ENCODE measurements around the gene KIF1A. TPM values are rescaled to one million over a fixed set of nuclear protein-coding genes. Genes with fewer than 3 reads are reported as not detected.
A peak's percentile ranks its signal among the peaks of the same experiment; 100 is the strongest.

Gene KIF1A
- total and polyA plus RNA-seq, 4 experiments from 2014 or later = not detected

DNA sequence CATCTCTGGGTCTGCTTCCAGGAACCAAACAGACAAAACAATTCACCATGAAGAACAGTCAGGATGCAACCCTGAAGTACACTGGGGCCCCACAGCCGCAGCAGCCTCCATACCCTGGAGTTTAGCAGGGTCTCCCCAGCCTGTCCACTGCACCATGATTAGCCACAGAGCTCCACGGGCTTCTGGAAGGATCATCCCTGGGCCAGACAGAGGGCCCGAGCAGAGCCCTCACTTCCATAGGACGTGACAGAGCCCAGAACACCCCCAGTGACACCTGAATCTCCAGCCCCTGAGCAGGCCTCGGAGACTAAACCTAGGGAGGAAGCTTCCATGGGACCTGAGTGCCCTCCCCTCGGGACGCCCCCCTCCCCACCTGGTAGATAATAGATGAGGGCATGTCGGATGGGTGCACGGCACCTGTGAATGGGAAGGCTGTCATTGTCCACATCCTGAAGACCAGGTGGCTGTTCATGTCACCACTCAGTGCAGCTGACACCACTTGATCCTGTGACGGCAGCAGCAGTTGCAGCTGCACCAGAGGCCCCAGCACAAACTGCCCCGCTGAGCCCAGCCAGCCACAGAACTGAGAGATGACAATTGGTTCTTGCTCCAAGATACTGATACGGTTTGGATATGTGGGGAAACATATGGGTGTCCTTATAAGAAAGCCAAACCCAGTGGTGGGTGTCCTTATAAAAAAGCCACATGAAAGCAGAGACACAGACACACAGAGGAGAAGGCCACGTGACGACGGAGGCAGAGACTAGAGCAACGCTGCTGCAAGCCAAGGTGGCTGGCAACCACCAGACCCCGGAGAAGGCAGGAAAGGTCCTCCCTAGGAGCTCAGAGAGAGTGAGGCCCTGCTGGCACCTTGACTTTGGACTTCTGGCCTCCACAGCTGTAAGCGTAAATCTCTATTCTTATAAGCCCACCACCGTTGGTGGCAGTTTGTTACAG lies 23.2 kb downstream of the KIF1A start:
- no peaks in the 10 kb centered on the region for H3K27me3 ChIP-seq (ENCODE audit: insufficient read depth, low read length)
- peaks cover 8 to 27% of the 10 kb centered on the region in 2 donors for H3K27me3 Mint-ChIP-seq

DNA sequence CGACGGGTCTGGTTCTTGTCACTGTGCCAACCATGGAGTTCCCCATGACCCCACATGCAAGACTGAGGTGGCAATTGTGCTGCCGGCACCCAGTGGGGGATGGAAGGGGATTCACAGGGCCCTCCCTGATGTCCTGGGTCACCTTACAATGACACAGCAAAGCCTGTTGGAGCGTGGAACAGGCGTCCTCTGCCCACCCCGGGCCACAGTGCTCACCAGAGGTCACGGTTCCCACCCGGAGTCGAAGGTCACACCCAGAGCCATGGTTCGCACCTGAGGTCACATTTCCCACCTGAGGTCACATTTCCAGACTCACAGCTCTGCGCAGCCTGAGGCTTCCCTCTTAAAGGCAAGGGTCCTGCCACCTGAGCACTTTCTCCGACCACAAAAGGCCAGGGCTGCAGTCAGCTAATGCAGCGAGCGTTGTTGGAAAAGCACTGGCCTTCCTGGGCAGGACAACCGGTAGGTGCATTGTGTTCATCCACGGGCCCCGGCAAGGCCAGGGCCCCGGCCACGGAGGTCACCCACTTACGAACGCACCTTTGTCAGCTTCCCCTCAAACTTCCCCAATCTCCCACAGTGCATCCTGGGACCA lies 24.0 kb downstream of the KIF1A start:
- Histone ChIP-seq H3K27ac (ENCODE audit: low read depth, low read length) (no peak overlapping the region), H3K4me3 (ENCODE audit: low read length in 2 of 2) (no peak overlapping the region), H3K27me3 (ENCODE audit: insufficient read depth, low read length) (no peaks in the 10 kb centered on the region), H3K4me1 (ENCODE audit: insufficient read depth, low read length) (no peaks in the 10 kb centered on the region), H3K9me3 (ENCODE audit: control insufficient read depth in 1 of 2, low read length in 2 of 2) (no peaks in the 10 kb centered on the region), H3K36me3 (ENCODE audit: insufficient read depth, low read length) (no peaks in the 10 kb centered on the region)
- CTCF ChIA-PET (ENCODE audit: partially characterized antibody) = no interaction called here
- Mint-ChIP-seq H3K9me3 (no peaks in the 10 kb centered on the region), H3K36me3 (no peaks in the 10 kb centered on the region), H3K27ac (no peak overlapping the region), H3K4me3 (no peak overlapping the region), H3K4me1 (no peaks in the 10 kb centered on the region), H3K27me3 (peaks cover 8 to 26% of the 10 kb centered on the region in 2 donors)
- POLR2A ChIA-PET (ENCODE audit: partially characterized antibody) = no interaction called here
- no peak for DNase-seq
- intact Hi-C loops (cut with micrococcal nuclease) = no loop called here

More for the DNA sequence above, 23.2 kb downstream of the KIF1A start:
- intact Hi-C loops (cut with micrococcal nuclease) = no loop called here
- Mint-ChIP-seq H3K4me1 (no peaks in the 10 kb centered on the region), H3K36me3 (no peaks in the 10 kb centered on the region), H3K9me3 (no peaks in the 10 kb centered on the region), H3K27ac (peak overlapping the region in 1 of 7 donors; percentile 24), H3K4me3 (no peak overlapping the region)
- Histone ChIP-seq H3K27ac (ENCODE audit: low read depth, low read length) (no peak overlapping the region), H3K4me3 (ENCODE audit: low read length in 2 of 2) (no peak overlapping the region), H3K36me3 (ENCODE audit: insufficient read depth, low read length) (no peaks in the 10 kb centered on the region), H3K4me1 (ENCODE audit: insufficient read depth, low read length) (no peaks in the 10 kb centered on the region), H3K9me3 (ENCODE audit: control insufficient read depth in 1 of 2, low read length in 2 of 2) (no peaks in the 10 kb centered on the region)
- CTCF ChIA-PET (ENCODE audit: partially characterized antibody) = no interaction called here
- POLR2A ChIA-PET (ENCODE audit: partially characterized antibody) = interaction anchor here (0.7 kb wide), 1 partner anchor 841 kb away, joined by 3 read pairs; the partner anchor contains the start of gene ATG4B
- no peak for DNase-seq

DNA sequence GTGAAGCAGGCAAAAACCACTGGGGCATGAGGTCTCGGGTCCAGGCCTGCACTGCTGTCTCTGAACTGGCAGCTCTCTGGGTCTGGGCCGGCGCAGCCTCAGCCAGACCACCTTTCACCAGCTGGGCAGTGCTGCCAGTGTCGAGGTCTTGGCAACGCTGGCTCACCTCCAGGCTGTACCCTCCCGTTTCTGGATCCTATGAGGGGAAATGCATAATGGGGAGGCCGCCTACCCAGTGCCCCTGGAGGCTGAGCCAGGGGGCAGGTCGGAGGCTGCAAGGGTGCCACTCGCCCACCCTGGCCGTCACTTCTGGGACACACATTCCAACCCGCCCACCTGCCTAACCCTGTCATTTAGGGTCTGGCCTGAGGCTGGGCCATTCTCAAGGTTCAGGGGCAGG lies 24.6 kb downstream of the KIF1A start:
- H3K36me3 ChIP-seq (ENCODE audit: insufficient read depth, low read length) = no peaks in the 10 kb centered on the region
- no peak overlapping the region for H3K4me3 ChIP-seq (ENCODE audit: low read length in 2 of 2)
- Mint-ChIP-seq H3K4me3 (no peak overlapping the region), H3K36me3 (no peaks in the 10 kb centered on the region), H3K27me3 (peaks cover 7 to 25% of the 10 kb centered on the region in 2 donors), H3K9me3 (no peaks in the 10 kb centered on the region), H3K27ac (no peak overlapping the region), H3K4me1 (no peaks in the 10 kb centered on the region)
- H3K9me3 ChIP-seq (ENCODE audit: control insufficient read depth in 1 of 2, low read length in 2 of 2) = no peaks in the 10 kb centered on the region
- no peak for DNase-seq
- no peaks in the 10 kb centered on the region for H3K27me3 ChIP-seq (ENCODE audit: insufficient read depth, low read length)
- no peaks in the 10 kb centered on the region for H3K4me1 ChIP-seq (ENCODE audit: insufficient read depth, low read length)
- no peak overlapping the region for H3K27ac ChIP-seq (ENCODE audit: low read depth, low read length)
- ChIA-PET CTCF (ENCODE audit: partially characterized antibody) (no interaction called here), POLR2A (ENCODE audit: partially characterized antibody) (no interaction called here)
- intact Hi-C loops (cut with micrococcal nuclease) = no loop called here

DNA sequence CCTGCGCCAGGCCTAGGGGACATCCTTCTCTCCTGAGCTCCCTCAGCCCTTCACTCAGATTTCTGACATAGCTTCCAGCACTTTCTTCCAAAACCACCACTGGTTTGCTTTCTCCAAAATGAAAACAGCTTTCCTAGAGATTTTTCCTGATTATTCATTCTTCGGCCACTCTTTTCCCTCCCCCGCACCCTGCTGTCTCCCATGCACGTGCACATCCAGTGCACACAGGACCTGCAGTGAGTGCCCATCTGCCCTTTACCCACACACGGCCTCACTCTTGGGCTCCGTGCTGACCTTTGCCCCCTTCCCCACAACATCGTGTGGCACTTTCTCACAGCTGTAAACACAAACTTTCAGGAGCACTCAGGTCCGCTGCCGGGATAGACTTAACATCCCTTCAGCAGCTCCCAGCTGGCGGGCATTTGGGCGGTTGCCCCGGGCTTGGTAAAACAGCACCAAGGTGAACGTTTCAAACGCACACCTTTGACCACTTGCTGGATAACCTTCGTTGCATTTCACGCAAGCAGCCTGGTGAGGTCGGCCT lies 25.8 kb downstream of the KIF1A start:
- no peak overlapping the region for H3K27ac ChIP-seq (ENCODE audit: low read depth, low read length)
- H3K9me3 ChIP-seq (ENCODE audit: control insufficient read depth in 1 of 2, low read length in 2 of 2) = no peaks in the 10 kb centered on the region
- no peaks in the 10 kb centered on the region for H3K9me3 Mint-ChIP-seq
- no peaks in the 10 kb centered on the region for H3K36me3 Mint-ChIP-seq
- intact Hi-C loops (cut with micrococcal nuclease) = no loop called here
- no peak overlapping the region for H3K4me3 ChIP-seq (ENCODE audit: low read length in 2 of 2)
- H3K36me3 ChIP-seq (ENCODE audit: insufficient read depth, low read length) = no peaks in the 10 kb centered on the region
- H3K27me3 ChIP-seq (ENCODE audit: insufficient read depth, low read length) = no peaks in the 10 kb centered on the region
- ChIA-PET POLR2A (ENCODE audit: partially characterized antibody) (no interaction called here), CTCF (ENCODE audit: partially characterized antibody) (no interaction called here)
- no peaks in the 10 kb centered on the region for H3K4me1 ChIP-seq (ENCODE audit: insufficient read depth, low read length)
- peaks cover 5 to 20% of the 10 kb centered on the region in 2 donors for H3K27me3 Mint-ChIP-seq
- no peak for DNase-seq
- no peak overlapping the region for H3K4me3 Mint-ChIP-seq
- no peaks in the 10 kb centered on the region for H3K4me1 Mint-ChIP-seq
- H3K27ac Mint-ChIP-seq = peak overlapping the region in 1 of 7 donors; percentile 19

DNA sequence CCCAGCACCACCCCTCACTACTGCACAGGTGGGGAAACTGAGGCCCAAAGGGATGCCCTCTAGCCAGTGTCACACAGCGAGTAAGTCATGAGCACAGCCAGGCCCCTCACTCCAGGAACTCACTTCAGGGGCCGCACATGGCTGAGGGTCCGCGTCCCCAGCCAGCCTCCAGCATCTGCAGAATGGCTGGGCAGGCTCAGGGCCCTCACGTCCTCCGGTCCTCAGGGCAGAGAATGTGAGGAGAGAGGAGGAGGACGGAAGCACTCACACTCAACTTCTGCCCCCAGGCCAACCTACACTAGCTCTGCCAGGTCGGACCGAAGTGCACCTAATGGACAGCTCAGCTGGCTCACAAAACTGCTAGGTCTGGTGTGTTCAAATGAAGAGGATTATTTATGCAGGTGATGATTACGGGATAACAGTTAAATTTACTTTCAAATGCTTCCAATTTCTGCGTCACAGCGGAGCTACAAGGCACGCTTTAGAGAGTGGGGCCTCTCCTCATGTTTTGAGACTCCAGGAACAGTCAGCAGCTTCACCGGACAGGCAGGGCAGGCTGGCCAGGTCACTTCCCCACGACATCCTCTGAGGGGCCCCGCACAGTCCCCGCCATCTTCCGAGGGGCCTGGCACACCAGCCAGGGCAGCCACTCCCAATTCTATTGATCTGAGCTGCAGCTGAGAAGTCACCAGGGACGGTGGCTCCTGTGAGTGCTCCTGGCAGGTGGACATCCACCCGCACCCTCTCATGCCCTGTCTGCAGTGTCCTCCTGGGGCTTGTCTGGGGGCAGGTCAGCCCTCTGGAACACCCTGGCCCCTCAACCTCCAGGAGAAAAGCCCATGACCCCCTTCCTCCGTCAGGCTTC lies 26.5 kb downstream of the KIF1A start:
- H3K4me1 ChIP-seq (ENCODE audit: insufficient read depth, low read length) = no peaks in the 10 kb centered on the region
- H3K4me3 Mint-ChIP-seq = no peak overlapping the region
- peak overlapping the region in 2 of 7 donors; percentile 3 to 19 for H3K27ac Mint-ChIP-seq
- no peaks in the 10 kb centered on the region for H3K4me1 Mint-ChIP-seq
- H3K4me3 ChIP-seq (ENCODE audit: low read length in 2 of 2) = no peak overlapping the region
- intact Hi-C loops (cut with micrococcal nuclease) = no loop called here
- H3K9me3 ChIP-seq (ENCODE audit: control insufficient read depth in 1 of 2, low read length in 2 of 2) = no peaks in the 10 kb centered on the region
- peaks cover 5 to 17% of the 10 kb centered on the region in 2 donors for H3K27me3 Mint-ChIP-seq
- CTCF ChIA-PET (ENCODE audit: partially characterized antibody) = no interaction called here
- no peak overlapping the region for H3K27ac ChIP-seq (ENCODE audit: low read depth, low read length)
- H3K9me3 Mint-ChIP-seq = no peaks in the 10 kb centered on the region
- no peaks in the 10 kb centered on the region for H3K27me3 ChIP-seq (ENCODE audit: insufficient read depth, low read length)
- no peaks in the 10 kb centered on the region for H3K36me3 ChIP-seq (ENCODE audit: insufficient read depth, low read length)
- POLR2A ChIA-PET (ENCODE audit: partially characterized antibody) = no interaction called here
- no peaks in the 10 kb centered on the region for H3K36me3 Mint-ChIP-seq
- no peak for DNase-seq

DNA sequence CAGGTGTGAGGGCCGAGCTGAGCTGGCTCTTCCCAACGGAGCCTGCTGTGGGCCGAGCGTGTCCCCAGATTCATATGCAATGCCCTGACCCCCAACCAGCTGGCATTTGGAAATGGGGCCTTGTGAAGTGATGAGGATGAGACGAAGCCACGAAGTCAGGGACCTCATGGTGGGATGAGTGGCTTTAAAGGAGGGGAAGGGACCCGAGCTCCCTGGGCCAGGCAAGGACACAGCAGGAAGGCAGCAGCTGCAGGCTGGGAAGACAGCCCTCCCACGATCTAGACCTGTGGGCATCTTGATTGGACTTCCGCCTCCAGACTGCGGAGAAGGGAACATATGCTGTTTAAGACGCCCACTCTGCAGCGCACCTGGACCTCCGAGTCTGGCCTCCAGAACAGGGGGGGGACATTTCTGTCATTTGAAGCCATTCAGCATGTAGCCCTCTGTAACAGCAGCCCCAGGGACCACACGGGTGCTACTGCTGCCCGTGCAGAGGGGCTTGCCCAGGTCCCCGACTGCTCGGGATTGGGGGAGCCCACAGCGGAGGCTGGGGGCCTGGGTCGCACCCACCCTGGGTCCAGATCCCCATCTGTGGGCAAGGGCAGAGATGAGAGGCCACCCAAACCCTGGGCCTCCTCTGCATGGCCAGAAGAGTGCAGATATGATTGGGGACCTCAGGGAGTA lies 27.2 kb downstream of the KIF1A start:
- no peaks in the 10 kb centered on the region for H3K9me3 Mint-ChIP-seq
- H3K27ac Mint-ChIP-seq = peak overlapping the region in 1 of 7 donors; percentile 3
- POLR2A ChIA-PET (ENCODE audit: partially characterized antibody) = no interaction called here
- H3K27me3 Mint-ChIP-seq = peaks cover 5 to 21% of the 10 kb centered on the region in 2 donors
- no peaks in the 10 kb centered on the region for H3K36me3 ChIP-seq (ENCODE audit: insufficient read depth, low read length)
- no peaks in the 10 kb centered on the region for H3K27me3 ChIP-seq (ENCODE audit: insufficient read depth, low read length)
- CTCF ChIA-PET (ENCODE audit: partially characterized antibody) = no interaction called here
- no peaks in the 10 kb centered on the region for H3K4me1 ChIP-seq (ENCODE audit: insufficient read depth, low read length)
- no peak overlapping the region for H3K4me3 ChIP-seq (ENCODE audit: low read length in 2 of 2)
- no peaks in the 10 kb centered on the region for H3K36me3 Mint-ChIP-seq
- intact Hi-C loops (cut with micrococcal nuclease) = no loop called here
- no peaks in the 10 kb centered on the region for H3K4me1 Mint-ChIP-seq
- DNase-seq = no peak
- no peak overlapping the region for H3K4me3 Mint-ChIP-seq
- no peak overlapping the region for H3K27ac ChIP-seq (ENCODE audit: low read depth, low read length)
- H3K9me3 ChIP-seq (ENCODE audit: control insufficient read depth in 1 of 2, low read length in 2 of 2) = no peaks in the 10 kb centered on the region
